Measurements from ENCODE around the gene PRR15L.

Gene PRR15L

DNA sequence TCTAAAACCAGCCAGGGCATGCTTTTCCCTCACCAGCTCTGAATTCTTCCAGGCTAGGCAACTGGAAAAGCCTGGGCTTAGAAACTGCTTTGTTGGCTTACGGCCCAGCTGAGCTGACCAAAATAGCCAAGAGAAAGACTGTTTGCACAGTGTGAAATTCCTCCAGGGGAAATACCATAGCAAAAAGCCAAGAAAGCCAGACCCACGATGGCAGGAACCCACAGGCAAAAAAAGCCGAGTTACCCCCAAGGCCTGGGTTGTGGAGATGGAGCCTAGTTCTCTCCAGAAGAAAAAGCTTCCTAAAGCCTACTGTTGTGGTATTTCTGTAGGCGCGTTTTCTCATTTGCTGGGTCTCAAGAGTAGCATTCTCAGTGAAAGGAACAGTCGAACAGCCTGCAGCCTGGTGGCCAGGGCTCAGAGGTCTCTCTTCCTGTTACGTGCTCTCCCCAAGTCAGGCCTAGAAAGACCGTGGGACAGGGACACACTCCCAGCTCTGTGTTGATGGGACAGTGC lies 52.4 kb downstream of the PRR15L start:
- Histone ChIP-seq H3K27ac (ENCODE audit: low read depth, low read length) (peak overlapping the region; percentile 22), H2BK12ac (ENCODE audit: low read length) (no peak overlapping the region), H3K14ac (ENCODE audit: low read length) (no peak overlapping the region), H3K23ac (ENCODE audit: low read length) (no peak overlapping the region), H3K4me2 (ENCODE audit: low read length) (no peak overlapping the region), H2AK5ac (ENCODE audit: low read length) (no peak overlapping the region), H4K91ac (ENCODE audit: low read depth, low read length) (no peak overlapping the region), H3K79me1 (ENCODE audit: low read length) (no peaks in the 10 kb centered on the region), H4K12ac (ENCODE audit: low read depth, low read length) (peak overlapping the region; percentile 19), H2AFZ (ENCODE audit: insufficient read depth, low read length, poor library complexity) (no peak overlapping the region), H3K27me3 (ENCODE audit: insufficient read depth, low read length) (no peaks in the 10 kb centered on the region), H3K36me3 (ENCODE audit: control insufficient read depth in 1 of 2, insufficient read depth in 2 of 2, low read length in 2 of 2) (no peaks in the 10 kb centered on the region), H3K18ac (ENCODE audit: low read length) (no peak overlapping the region), H3K9ac (ENCODE audit: low read length) (no peak overlapping the region), H3K4me1 (ENCODE audit: control insufficient read depth in 1 of 2, insufficient read depth in 2 of 2, low read length in 2 of 2) (peaks cover 9 to 10% of the 10 kb centered on the region in 2 experiments), H3K4me3 (ENCODE audit: low read depth, low read length) (no peak overlapping the region), H3K4ac (ENCODE audit: low read depth, low read length) (no peak overlapping the region), H3K9me3 (ENCODE audit: insufficient read depth, low read depth, low read length) (no peaks in the 10 kb centered on the region), H2BK120ac (ENCODE audit: insufficient read depth, low read length, poor library complexity) (no peak overlapping the region), H3K79me2 (ENCODE audit: control insufficient read depth, insufficient read depth, low read length, poor library complexity) (no peaks in the 10 kb centered on the region), H4K8ac (ENCODE audit: low read depth, low read length) (no peak overlapping the region), H2BK5ac (ENCODE audit: low read depth, low read length, poor library complexity) (no peak overlapping the region)
- no peak for DNase-seq
- WGBS (ENCODE audit: extremely low coverage, insufficient coverage, insufficient read length), result no CpG with 5 or more reads among the region's 8 CpGs

DNA sequence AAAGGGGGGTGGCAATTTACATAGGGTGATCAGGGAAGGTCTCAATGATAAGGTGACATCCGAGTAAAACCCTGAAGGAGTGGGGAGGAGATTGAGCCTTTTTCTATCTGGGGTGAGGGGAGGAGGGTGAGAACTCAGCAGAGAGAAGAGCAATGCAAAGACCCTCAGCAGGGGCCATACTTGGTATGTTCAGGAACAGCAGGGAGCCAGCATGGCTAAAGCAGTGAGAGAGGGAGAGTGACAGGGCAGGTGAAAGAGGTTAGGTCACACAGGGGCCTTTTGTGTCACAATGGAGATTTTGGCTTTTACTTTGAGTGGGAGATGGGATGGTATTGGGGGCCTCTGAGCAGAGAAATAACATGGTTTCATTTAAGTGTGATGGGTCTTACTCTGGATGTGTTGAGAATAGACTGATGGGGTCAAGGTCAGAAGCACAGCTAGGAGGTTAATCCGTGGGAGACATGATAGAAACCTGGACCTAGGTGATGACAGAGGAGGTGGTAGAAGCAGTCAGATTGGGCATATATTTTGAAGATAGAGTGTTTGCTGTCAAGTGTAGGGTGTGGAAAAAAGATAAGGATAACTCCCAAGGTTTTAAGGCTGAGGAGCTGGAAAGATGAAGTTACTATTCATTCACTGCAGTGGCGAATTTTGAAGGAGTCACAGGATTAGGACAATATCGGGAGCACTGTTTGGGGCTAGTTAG lies 55.5 kb downstream of the PRR15L start:
- no peak overlapping the region for H3K23ac ChIP-seq (ENCODE audit: low read length)
- H3K79me2 ChIP-seq (ENCODE audit: control insufficient read depth, insufficient read depth, low read length, poor library complexity), result no peaks in the 10 kb centered on the region
- no peak for DNase-seq
- H2BK120ac ChIP-seq (ENCODE audit: insufficient read depth, low read length, poor library complexity), result no peak overlapping the region
- H3K18ac ChIP-seq (ENCODE audit: low read length), result no peak overlapping the region
- no peak overlapping the region for H3K4ac ChIP-seq (ENCODE audit: low read depth, low read length)
- H2AK5ac ChIP-seq (ENCODE audit: low read length), result no peak overlapping the region
- peaks cover 9 to 14% of the 10 kb centered on the region in 2 experiments for H3K4me1 ChIP-seq (ENCODE audit: control insufficient read depth in 1 of 2, insufficient read depth in 2 of 2, low read length in 2 of 2)
- H3K9me3 ChIP-seq (ENCODE audit: insufficient read depth, low read depth, low read length), result no peaks in the 10 kb centered on the region
- no peak overlapping the region for H2BK12ac ChIP-seq (ENCODE audit: low read length)
- no peaks in the 10 kb centered on the region for H3K27me3 ChIP-seq (ENCODE audit: insufficient read depth, low read length)
- H3K14ac ChIP-seq (ENCODE audit: low read length), result no peak overlapping the region
- no peak overlapping the region for H4K12ac ChIP-seq (ENCODE audit: low read depth, low read length)
- no CpG with 5 or more reads among the region's 4 CpGs for WGBS (ENCODE audit: extremely low coverage, insufficient coverage, insufficient read length)
- no peak overlapping the region for H3K4me2 ChIP-seq (ENCODE audit: low read length)
- no peaks in the 10 kb centered on the region for H3K36me3 ChIP-seq (ENCODE audit: control insufficient read depth in 1 of 2, insufficient read depth in 2 of 2, low read length in 2 of 2)
- H2BK5ac ChIP-seq (ENCODE audit: low read depth, low read length, poor library complexity), result no peak overlapping the region
- no peak overlapping the region for H3K9ac ChIP-seq (ENCODE audit: low read length)
- no peak overlapping the region for H4K8ac ChIP-seq (ENCODE audit: low read depth, low read length)
- H3K4me3 ChIP-seq (ENCODE audit: low read depth, low read length), result no peak overlapping the region
- no peaks in the 10 kb centered on the region for H3K79me1 ChIP-seq (ENCODE audit: low read length)
- no peak overlapping the region for H2AFZ ChIP-seq (ENCODE audit: insufficient read depth, low read length, poor library complexity)
- no peak overlapping the region for H3K27ac ChIP-seq (ENCODE audit: low read depth, low read length)
- H4K91ac ChIP-seq (ENCODE audit: low read depth, low read length), result no peak overlapping the region

Data from trophoblast cell (in vitro differentiated cells and primary cell).